Nephron progenitor cell (in vitro differentiated cells): ENCODE measurements around the gene C3.

Source experiments
- DNase-seq: peaks from one replicate; pipeline ENCODE4 v3.0.0; 2021
- H3K27ac Mint-ChIP-seq: 2 replicates; pipeline ENCODE4 v1.8.0; 2021; ENCODE audit warnings: mild to moderate bottlenecking, moderate library complexity, mixed read lengths
- H3K27me3 Mint-ChIP-seq: 2 replicates; pipeline ENCODE4 v1.8.0; 2021; ENCODE audit warnings: mild to moderate bottlenecking, low read depth, mixed read lengths; ENCODE audit not compliant: poor library complexity
- H3K36me3 Mint-ChIP-seq: 2 replicates; pipeline ENCODE4 v1.8.0; 2021; ENCODE audit warnings: low read depth, mixed read lengths
- H3K4me1 Mint-ChIP-seq: 2 replicates; pipeline ENCODE4 v1.8.0; 2021; ENCODE audit warnings: mixed read lengths
- H3K4me3 Mint-ChIP-seq: 2 replicates; pipeline ENCODE4 v1.8.0; 2021; ENCODE audit warnings: mild to moderate bottlenecking, moderate library complexity, mixed read lengths
- H3K9me3 Mint-ChIP-seq: 2 replicates; pipeline ENCODE4 v1.8.0; 2021; ENCODE audit warnings: mild to moderate bottlenecking, moderate library complexity, mixed read lengths
- TF ChIP-seq, protein P1 (sequence below): fragments of 200-600 bp; sonication (generic); IDR thresholded peaks from 2 replicates; pipeline ENCODE4 v1.5.0; 2021; ENCODE audit warnings: antibody characterized with exemption

The C3 gene

DNA sequence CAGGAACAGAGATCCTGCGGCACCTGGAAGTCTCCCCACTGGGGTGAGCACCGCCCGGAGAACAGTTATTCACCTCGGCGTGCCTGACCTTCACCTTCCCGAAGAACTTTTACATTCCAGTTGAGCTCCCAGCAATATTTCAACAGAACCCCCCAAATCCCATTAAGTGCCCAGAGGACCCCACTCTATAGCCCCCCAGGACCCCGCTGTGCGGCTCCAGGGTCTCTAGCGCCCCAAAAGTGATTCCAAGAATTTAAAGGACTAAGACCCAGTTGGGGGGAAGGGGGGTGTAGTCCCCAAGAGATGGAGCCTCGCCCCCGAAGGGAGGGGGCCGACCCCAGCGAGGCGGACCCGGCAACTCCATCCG lies 16.4 kb upstream of the C3 start:
- TF ChIP-seq, protein P1, sequence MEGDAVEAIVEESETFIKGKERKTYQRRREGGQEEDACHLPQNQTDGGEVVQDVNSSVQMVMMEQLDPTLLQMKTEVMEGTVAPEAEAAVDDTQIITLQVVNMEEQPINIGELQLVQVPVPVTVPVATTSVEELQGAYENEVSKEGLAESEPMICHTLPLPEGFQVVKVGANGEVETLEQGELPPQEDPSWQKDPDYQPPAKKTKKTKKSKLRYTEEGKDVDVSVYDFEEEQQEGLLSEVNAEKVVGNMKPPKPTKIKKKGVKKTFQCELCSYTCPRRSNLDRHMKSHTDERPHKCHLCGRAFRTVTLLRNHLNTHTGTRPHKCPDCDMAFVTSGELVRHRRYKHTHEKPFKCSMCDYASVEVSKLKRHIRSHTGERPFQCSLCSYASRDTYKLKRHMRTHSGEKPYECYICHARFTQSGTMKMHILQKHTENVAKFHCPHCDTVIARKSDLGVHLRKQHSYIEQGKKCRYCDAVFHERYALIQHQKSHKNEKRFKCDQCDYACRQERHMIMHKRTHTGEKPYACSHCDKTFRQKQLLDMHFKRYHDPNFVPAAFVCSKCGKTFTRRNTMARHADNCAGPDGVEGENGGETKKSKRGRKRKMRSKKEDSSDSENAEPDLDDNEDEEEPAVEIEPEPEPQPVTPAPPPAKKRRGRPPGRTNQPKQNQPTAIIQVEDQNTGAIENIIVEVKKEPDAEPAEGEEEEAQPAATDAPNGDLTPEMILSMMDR, result no peak
- peaks cover 11% of the 10 kb centered on the region for H3K36me3 Mint-ChIP-seq
- peak overlapping the region; percentile 98 for H3K27ac Mint-ChIP-seq
- H3K27me3 Mint-ChIP-seq, result no peaks in the 10 kb centered on the region
- H3K4me1 Mint-ChIP-seq, result peaks cover 66% of the 10 kb centered on the region
- no peak for DNase-seq
- H3K9me3 Mint-ChIP-seq, result no peaks in the 10 kb centered on the region
- H3K4me3 Mint-ChIP-seq, result peak overlapping the region; percentile 96

DNA sequence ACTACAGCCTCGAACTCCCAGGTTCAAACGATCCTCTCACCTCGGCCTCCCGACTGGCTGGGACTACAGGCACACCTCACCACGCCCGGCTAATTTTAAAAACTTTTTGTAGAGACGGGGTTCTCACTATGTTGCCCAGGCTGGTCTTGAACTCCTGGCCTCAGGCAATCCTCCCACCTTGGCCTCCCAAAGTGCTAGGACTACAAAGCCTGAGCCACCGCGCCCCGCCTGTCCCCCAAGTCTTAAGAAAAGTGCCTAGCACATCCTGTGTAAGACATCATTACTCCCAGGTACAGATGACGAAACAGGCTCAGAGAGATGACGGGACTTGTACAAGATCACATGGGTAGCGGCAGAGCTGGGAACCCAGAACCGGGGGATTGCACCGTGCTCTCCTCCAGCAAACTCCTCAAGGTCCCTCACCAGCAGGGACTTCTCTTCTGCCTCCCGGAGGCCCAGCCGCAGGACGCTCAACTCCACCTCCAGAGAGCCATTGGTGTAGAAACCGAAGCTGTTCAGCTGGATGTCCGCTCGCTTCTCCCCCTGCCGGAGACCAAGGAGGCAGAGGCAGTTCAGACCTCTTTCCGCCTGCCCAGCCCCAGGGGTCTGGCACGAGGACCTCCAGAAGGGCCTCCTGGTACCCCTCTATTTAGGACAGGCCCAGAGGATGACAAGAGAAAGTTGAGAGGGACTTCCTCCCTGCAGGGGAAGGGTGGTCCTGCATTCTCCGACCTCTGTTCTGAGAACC lies 15.9 kb upstream of the C3 start:
- Mint-ChIP-seq H3K9me3 (no peaks in the 10 kb centered on the region), H3K4me1 (peaks cover 60% of the 10 kb centered on the region), H3K36me3 (peaks cover 11% of the 10 kb centered on the region), H3K4me3 (peak overlapping the region; percentile 96), H3K27me3 (no peaks in the 10 kb centered on the region), H3K27ac (peak overlapping the region; percentile 98)
- TF ChIP-seq, protein P1, result peak; percentile 45
- peak; percentile 75 for DNase-seq

DNA sequence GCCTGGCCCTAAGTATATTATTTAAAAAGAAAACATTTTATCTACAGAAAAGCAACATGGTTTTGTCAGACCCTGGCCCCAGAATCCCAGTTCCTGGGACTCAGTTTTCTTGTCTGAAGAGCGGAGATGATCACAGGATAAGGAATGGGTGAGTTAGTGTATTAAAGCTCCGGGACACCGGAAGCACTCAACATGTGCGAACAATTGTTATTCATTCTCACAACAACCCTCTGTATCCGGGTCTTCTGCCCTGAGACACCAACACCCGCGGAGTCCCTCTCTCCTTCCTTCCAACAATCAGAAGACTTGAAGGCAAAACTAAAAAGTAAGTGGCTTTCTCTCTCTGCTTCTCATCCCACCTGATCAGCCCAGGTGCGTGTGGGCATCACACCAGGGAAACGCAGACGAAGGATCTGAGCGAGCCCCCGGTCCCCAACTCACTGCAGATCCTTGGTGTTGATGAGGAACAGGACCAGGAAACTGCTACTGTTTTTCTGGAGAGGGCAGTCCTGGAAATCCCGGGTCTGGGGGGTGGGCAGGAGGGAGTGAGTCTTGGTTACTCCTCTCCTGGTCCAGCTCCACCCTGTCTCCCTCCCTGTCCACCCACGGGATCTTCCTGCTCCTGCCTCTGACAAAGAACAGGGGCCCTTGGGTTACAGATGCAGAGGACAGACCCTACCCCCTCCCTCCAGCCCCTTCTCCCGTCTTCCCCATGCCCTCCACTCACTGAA lies 14.9 kb upstream of the C3 start:
- no peak overlapping the region for H3K27ac Mint-ChIP-seq
- TF ChIP-seq, protein P1, result no peak
- peak overlapping the region; percentile 96 for H3K4me3 Mint-ChIP-seq
- peaks cover 53% of the 10 kb centered on the region for H3K4me1 Mint-ChIP-seq
- no peaks in the 10 kb centered on the region for H3K9me3 Mint-ChIP-seq
- H3K27me3 Mint-ChIP-seq, result no peaks in the 10 kb centered on the region
- peaks cover 11% of the 10 kb centered on the region for H3K36me3 Mint-ChIP-seq
- no peak for DNase-seq

DNA sequence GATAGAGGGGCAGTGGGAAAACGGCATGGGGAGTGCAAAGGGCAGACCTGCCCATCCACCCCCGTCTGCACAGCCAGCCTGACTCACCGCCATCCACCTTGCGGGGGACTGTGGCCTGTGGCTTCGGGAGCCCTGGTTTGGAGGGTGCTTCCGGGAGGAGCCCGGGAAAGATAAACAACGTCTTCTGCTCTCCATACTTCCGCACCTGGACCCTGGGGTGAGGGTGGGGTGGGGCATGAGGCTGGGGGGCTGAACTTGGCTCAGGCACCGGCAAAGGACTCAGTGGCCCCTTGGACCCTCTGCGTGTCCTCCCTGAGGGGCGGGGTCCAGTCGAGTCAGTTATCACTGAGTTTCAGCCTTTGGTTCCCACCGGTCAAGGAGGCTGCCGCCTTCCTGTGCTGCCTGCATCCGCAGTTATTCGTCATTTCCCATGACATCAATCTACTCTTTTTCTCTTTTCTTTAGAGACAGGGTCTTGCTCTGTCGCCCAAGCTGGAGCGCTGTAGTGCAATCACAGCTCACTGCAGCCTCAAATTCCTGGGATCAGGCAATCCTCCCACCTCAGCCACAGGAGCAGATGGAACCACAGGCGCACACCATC lies 13.7 kb upstream of the C3 start:
- TF ChIP-seq, protein P1, result no peak
- H3K27me3 Mint-ChIP-seq, result no peaks in the 10 kb centered on the region
- H3K27ac Mint-ChIP-seq, result peak overlapping the region; percentile 97
- peak overlapping the region; percentile 36 for H3K4me3 Mint-ChIP-seq
- DNase-seq, result no peak
- H3K36me3 Mint-ChIP-seq, result peaks cover 11% of the 10 kb centered on the region
- no peaks in the 10 kb centered on the region for H3K9me3 Mint-ChIP-seq
- peaks cover 60% of the 10 kb centered on the region for H3K4me1 Mint-ChIP-seq

DNA sequence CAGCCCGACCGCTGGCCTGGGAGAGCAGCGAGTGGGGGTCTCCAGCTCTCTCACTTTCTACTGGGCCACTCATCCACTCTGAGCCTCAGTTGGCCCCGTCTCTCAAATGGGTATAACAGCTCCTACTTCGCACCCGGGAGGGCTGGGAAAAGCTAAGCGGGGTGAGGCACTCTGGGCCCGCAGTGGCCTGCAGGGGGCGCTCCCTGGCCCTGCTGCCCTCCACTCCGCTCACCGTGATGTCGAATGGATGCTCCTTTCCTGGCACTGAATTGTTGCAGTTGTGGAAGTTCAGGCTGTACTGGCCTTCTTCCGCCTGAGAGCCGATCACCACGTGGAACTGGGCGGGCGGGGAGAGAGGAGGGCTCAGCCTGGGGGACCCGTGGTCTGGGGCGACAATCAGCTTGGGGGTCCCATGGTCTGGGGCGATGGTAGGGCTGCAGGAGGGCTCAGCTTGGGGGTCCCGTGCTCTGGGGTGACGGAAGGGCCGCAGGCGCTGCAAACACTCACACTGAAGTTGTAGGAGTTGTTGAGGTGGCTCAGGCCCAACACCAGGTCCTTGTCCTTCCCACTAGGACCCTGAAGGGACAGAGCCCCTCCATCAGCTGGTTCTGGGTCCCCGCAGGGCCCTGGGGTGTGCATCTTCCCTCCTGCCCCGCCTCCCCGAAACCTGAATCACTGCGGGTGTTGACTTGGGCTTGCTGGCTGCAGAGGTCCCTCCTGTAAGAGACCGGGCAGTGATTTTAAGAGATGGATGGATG lies 13.1 kb upstream of the C3 start:
- TF ChIP-seq, protein P1, result no peak
- peaks cover 54% of the 10 kb centered on the region for H3K4me1 Mint-ChIP-seq
- no peak overlapping the region for H3K4me3 Mint-ChIP-seq
- H3K36me3 Mint-ChIP-seq, result peaks cover 11% of the 10 kb centered on the region
- H3K27ac Mint-ChIP-seq, result no peak overlapping the region
- DNase-seq, result no peak
- no peaks in the 10 kb centered on the region for H3K27me3 Mint-ChIP-seq
- H3K9me3 Mint-ChIP-seq, result no peaks in the 10 kb centered on the region
